Measurements from ENCODE around the gene PEX12.

PEX12 gene

DNA sequence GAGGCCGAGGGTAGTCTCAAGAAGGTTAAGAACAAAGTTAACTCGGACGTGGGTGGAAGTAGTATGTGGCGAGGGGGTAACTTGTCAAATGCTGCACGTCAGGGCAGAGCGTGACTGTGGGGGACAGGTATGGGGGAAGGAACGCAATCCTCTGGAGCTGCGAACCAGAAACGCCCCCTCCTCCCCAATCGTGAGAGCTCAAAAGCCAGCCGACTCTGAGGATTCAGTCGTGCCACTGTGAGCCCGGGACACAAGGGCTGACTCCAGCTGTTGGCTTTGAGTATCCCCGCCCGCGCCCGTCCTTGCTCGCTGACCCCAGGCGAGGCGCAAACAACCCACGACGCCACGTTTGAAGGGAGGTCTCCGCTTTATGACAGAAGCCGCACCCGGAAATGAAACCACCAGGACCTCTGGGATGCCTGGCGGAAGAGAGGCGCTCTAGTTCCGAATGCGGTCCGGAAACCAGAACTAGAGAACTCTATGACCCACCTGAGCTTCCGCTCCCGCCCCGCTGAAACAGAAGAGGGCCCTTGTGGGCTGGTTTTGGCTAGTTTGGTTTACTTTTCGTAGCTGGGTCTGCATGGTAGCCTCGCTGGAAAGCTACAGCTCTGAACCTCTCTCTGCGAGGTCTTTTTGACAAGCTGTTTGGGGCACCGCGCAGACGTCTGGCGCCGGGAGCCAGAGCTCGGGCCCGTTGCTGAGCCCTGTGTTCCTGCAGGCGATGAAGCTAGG lies at the start of gene PEX12:
Gene PEX12 (minus strand): TSS at position 375 of the 732 bp plus-strand sequence. CDS start 550 bp downstream, outside the sequence.
- H3K27ac ChIP-seq: peak within 1 kb of the TSS; percentile 81
- 0 out of 2 replicates have a peak, but pooled peaks have one; percentile 4 for TF ChIP-seq CTCF (IDR thresholded peaks at IDR 0.05)
- TF ChIP-seq ZFX (IDR thresholded peaks at IDR 0.05; ENCODE audit: borderline replicate concordance): no peak

DNA sequence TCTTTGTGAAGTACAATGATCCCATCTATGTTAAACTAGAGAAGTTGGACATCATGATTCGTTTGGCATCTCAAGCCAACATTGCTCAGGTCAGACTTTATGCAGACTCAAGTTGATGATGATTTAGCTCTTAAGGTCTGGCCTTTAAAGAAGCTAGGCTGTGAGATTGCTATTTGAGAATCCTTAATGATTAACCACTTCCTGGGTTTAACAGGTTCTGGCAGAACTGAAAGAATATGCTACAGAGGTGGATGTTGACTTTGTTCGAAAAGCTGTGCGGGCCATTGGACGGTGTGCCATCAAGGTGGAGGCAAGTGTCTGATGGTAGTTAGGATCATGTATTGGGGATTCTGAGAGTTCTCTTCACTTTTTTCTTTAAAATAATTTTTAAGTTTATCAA lies 49.0 kb upstream of the PEX12 start:
- H3K27ac ChIP-seq: peak overlapping the region; percentile 79
- TF ChIP-seq ZFX (IDR thresholded peaks at IDR 0.05; ENCODE audit: borderline replicate concordance): no peak
- TF ChIP-seq CTCF (IDR thresholded peaks at IDR 0.05): no peak

DNA sequence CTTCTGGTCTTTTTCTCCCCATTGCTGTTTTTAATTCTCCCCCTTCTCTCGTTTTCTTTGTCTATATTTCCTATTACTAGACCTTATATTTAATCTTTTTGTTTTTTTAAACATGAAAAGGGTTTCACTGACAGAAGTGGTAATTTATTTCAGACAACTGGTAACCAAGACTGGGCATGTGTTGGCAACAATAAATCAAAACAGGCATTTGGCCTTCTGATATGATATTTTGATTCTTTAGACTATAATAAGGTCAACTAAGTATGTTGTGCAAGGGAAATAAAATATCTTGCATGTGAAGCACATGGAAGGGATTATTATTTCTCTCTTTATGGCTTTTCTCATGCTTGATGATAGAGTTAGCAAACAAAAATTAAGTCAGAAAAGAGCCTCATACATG lies 43.4 kb upstream of the PEX12 start:
- no peak overlapping the region for H3K27ac ChIP-seq
- no peak for TF ChIP-seq CTCF (IDR thresholded peaks at IDR 0.05)
- no peak for TF ChIP-seq ZFX (IDR thresholded peaks at IDR 0.05; ENCODE audit: borderline replicate concordance)

GRCh38 chr17:35618628-35619027 lies 40.3 kb upstream of the PEX12 start:
- no peak for TF ChIP-seq ZFX (IDR thresholded peaks at IDR 0.05; ENCODE audit: borderline replicate concordance)
- no peak for TF ChIP-seq CTCF (IDR thresholded peaks at IDR 0.05)
- no peak overlapping the region for H3K27ac ChIP-seq

GRCh38 chr17:35617505-35617904 lies 39.1 kb upstream of the PEX12 start:
- H3K27ac ChIP-seq: no peak overlapping the region
- TF ChIP-seq ZFX (IDR thresholded peaks at IDR 0.05; ENCODE audit: borderline replicate concordance) (no peak), CTCF (IDR thresholded peaks at IDR 0.05) (no peak)

GRCh38 chr17:35616536-35616935 lies 38.2 kb upstream of the PEX12 start:
- no peak overlapping the region for H3K27ac ChIP-seq
- TF ChIP-seq CTCF (IDR thresholded peaks at IDR 0.05) (no peak), ZFX (IDR thresholded peaks at IDR 0.05; ENCODE audit: borderline replicate concordance) (no peak)

GRCh38 chr17:35614810-35615209 lies 36.4 kb upstream of the PEX12 start:
- TF ChIP-seq ZFX (IDR thresholded peaks at IDR 0.05; ENCODE audit: borderline replicate concordance) (no peak), CTCF (IDR thresholded peaks at IDR 0.05) (no peak)
- H3K27ac ChIP-seq: no peak overlapping the region
